ENCODE measurements around the gene TADA2B. TPM values are rescaled to one million over a fixed set of nuclear protein-coding genes. Genes with fewer than 3 reads are reported as not detected.

TADA2B gene
- total RNA-seq, 2 donors from 2014 or later: 17.3 to 17.5 TPM

DNA sequence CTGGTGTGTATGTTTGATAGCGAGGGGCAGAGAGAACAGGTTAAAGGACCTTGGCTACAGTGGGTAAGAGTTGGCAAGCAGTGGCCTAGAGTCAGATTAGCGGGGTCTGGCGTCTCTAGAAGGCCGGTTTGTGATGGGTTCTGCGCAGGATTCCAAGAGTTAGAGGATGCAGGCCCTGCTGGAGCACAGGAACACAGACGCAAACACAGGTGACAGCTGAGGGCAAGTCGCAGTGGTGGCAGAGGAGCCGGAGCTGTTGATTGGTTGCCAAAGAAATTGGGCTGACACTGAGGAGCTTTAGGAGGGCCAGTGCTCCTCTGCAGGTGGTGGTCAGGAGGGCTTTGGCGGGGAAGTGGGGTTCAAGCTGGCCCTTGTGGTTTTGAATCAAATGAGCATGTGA is 3.8 kb downstream of the TADA2B start:
- no peak overlapping the region for H3K27ac Mint-ChIP-seq
- H3K9me3 ChIP-seq (ENCODE audit: control insufficient read depth, low read length): no peaks in the 10 kb centered on the region
- TF ChIP-seq, protein P1, sequence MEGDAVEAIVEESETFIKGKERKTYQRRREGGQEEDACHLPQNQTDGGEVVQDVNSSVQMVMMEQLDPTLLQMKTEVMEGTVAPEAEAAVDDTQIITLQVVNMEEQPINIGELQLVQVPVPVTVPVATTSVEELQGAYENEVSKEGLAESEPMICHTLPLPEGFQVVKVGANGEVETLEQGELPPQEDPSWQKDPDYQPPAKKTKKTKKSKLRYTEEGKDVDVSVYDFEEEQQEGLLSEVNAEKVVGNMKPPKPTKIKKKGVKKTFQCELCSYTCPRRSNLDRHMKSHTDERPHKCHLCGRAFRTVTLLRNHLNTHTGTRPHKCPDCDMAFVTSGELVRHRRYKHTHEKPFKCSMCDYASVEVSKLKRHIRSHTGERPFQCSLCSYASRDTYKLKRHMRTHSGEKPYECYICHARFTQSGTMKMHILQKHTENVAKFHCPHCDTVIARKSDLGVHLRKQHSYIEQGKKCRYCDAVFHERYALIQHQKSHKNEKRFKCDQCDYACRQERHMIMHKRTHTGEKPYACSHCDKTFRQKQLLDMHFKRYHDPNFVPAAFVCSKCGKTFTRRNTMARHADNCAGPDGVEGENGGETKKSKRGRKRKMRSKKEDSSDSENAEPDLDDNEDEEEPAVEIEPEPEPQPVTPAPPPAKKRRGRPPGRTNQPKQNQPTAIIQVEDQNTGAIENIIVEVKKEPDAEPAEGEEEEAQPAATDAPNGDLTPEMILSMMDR (conservative IDR thresholded peaks at IDR 0.05): no peak
- no peak overlapping the region for H3K4me3 ChIP-seq (ENCODE audit: low read length)
- peaks cover 4% of the 10 kb centered on the region for H3K27me3 Mint-ChIP-seq (ENCODE audit: insufficient read depth)
- H3K4me3 Mint-ChIP-seq: no peak overlapping the region
- peak; percentile 41 for DNase-seq
- no peak overlapping the region for H3K27ac ChIP-seq (ENCODE audit: low read depth, low read length)
- H3K36me3 ChIP-seq (ENCODE audit: control insufficient read depth, insufficient read depth, low read length): no peaks in the 10 kb centered on the region
- 89 to 93% methylated on average over 3 to 9 of the region's 9 CpGs for WGBS, 2 experiments (ENCODE audit: insufficient coverage in 1 of 2, insufficient read length in 1 of 2)
- no peaks in the 10 kb centered on the region for H3K4me1 ChIP-seq (ENCODE audit: control insufficient read depth, insufficient read depth, low read length)
- peaks cover 1% of the 10 kb centered on the region for H3K27me3 ChIP-seq (ENCODE audit: control insufficient read depth, insufficient read depth, low read length, poor library complexity, severe bottlenecking)
- H3K9ac ChIP-seq (ENCODE audit: extremely low read depth, low read length, poor library complexity, severe bottlenecking): no peak overlapping the region
- H3K9me3 Mint-ChIP-seq: no peaks in the 10 kb centered on the region
- peaks cover 2% of the 10 kb centered on the region for H3K36me3 Mint-ChIP-seq (ENCODE audit: low read depth)
- H3K4me1 Mint-ChIP-seq: peaks cover 37% of the 10 kb centered on the region

DNA sequence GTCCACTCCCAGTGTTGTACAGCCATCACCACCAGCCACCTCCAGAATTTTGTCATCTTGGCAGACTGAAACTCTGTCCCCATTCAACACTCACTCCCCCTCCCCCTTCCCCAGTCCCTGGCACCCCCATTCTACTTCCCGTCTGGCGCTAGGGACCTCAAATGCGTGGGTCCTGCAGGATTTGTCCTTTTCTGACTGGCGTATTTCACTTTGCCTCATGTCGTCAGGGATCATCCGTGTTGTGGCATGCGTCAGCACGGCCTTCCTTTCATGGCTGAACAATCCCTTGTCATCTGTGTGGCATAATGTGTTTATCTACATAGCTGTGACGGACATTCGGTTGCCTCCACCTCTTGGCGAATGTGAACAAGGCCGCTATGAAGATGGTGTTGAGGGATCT is 5.5 kb downstream of the TADA2B start:
- Histone ChIP-seq H3K9ac (ENCODE audit: extremely low read depth, low read length, poor library complexity, severe bottlenecking) (no peak overlapping the region), H3K9me3 (ENCODE audit: control insufficient read depth, low read length) (no peaks in the 10 kb centered on the region), H3K36me3 (ENCODE audit: control insufficient read depth, insufficient read depth, low read length) (peaks cover under 1% of the 10 kb centered on the region), H3K4me3 (ENCODE audit: low read length) (no peak overlapping the region), H3K27ac (ENCODE audit: low read depth, low read length) (no peak overlapping the region), H3K27me3 (ENCODE audit: control insufficient read depth, insufficient read depth, low read length, poor library complexity, severe bottlenecking) (no peaks in the 10 kb centered on the region), H3K4me1 (ENCODE audit: control insufficient read depth, insufficient read depth, low read length) (no peaks in the 10 kb centered on the region)
- DNase-seq: no peak
- Mint-ChIP-seq H3K4me3 (no peak overlapping the region), H3K4me1 (peaks cover 33% of the 10 kb centered on the region), H3K9me3 (no peaks in the 10 kb centered on the region), H3K27ac (no peak overlapping the region), H3K27me3 (ENCODE audit: insufficient read depth) (no peaks in the 10 kb centered on the region), H3K36me3 (ENCODE audit: low read depth) (peaks cover 4% of the 10 kb centered on the region)
- WGBS, 2 experiments (ENCODE audit: insufficient coverage in 1 of 2, insufficient read length in 1 of 2): 93 to 100% methylated on average over 10 to 12 of the region's 12 CpGs
- TF ChIP-seq, protein P1 (conservative IDR thresholded peaks at IDR 0.05): no peak

DNA sequence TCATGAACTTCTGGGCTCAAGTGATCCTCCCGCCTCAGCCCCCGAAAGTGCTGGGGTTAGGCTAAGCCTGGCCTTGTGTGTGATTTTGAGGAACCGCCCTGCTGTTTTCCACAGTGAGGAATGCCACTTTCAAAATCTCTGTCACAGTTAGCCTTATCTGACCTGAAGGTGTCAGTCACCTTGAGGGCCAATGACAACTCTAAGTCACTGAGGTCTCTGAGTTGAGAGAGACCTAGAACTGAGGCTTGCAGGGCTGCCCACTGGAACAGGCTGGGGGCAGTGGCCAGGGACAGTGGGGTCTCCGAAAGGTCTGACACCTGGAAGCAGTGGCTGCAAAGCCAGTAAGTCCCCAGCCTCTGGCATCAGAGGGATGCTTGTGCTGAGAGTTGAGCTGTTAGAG is 6.1 kb downstream of the TADA2B start:
- Histone ChIP-seq H3K27ac (ENCODE audit: low read depth, low read length) (no peak overlapping the region), H3K4me3 (ENCODE audit: low read length) (no peak overlapping the region), H3K36me3 (ENCODE audit: control insufficient read depth, insufficient read depth, low read length) (peaks cover 6% of the 10 kb centered on the region), H3K9me3 (ENCODE audit: control insufficient read depth, low read length) (no peaks in the 10 kb centered on the region), H3K27me3 (ENCODE audit: control insufficient read depth, insufficient read depth, low read length, poor library complexity, severe bottlenecking) (no peaks in the 10 kb centered on the region), H3K9ac (ENCODE audit: extremely low read depth, low read length, poor library complexity, severe bottlenecking) (no peak overlapping the region), H3K4me1 (ENCODE audit: control insufficient read depth, insufficient read depth, low read length) (no peaks in the 10 kb centered on the region)
- TF ChIP-seq, protein P1 (conservative IDR thresholded peaks at IDR 0.05): no peak
- peaks cover 32% of the 10 kb centered on the region for H3K4me1 Mint-ChIP-seq
- H3K9me3 Mint-ChIP-seq: no peaks in the 10 kb centered on the region
- no peak overlapping the region for H3K4me3 Mint-ChIP-seq
- H3K27ac Mint-ChIP-seq: no peak overlapping the region
- no peak for DNase-seq
- WGBS, 2 experiments (ENCODE audit: insufficient coverage in 1 of 2, insufficient read length in 1 of 2): 92 to 94% methylated on average over 4 of the region's 4 CpGs
- no peaks in the 10 kb centered on the region for H3K27me3 Mint-ChIP-seq (ENCODE audit: insufficient read depth)
- peaks cover 8% of the 10 kb centered on the region for H3K36me3 Mint-ChIP-seq (ENCODE audit: low read depth)
